ENCODE data around the gene SLC6A13. TPM values are rescaled to one million over a fixed set of nuclear protein-coding genes. Genes with fewer than 3 reads are reported as not detected.

The SLC6A13 gene
- total and polyA plus RNA-seq, 2 donors (not counting 3 experiments of a cell fraction or from before 2014, with no cell fraction given): 0.14 TPM; not detected in 1

DNA sequence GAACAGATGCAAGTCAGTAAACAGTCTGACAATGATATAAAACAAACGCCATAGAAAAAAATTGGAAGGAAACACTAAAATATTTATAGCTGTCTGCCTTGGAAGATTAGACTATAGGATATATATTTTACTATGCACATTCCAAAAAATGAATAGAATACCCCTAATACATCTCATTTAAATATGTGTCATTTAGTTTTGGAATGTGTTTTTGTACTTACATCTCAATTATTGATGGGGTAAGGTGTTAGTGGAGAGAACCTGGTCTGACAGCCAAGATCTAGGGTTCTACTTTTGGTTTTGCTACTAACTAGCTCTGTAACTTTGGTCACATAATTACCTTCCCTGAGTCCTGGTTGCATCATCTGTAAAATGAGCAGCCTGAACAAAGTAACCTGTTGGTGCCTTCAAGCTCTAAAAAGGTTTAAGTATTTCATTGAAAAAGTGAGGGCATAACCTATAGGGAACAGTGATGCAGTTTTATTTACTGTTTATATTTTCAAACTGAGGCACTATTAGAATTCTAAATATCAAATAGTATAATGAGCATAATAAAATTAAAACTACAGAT is 28.6 kb upstream of the SLC6A13 start:
- no peaks in the 10 kb centered on the region for H3K4me1 ChIP-seq (ENCODE audit: control insufficient read depth, extremely low read depth, insufficient read depth, low read length)
- no peak overlapping the region for H3K4me2 ChIP-seq (ENCODE audit: insufficient read depth, low read length)
- DNase-seq (ENCODE audit: low read depth, low spot score) (no peak), FAIRE-seq (no peak)
- H4K20me1 ChIP-seq (replicated peaks; ENCODE audit: control insufficient read depth, extremely low read depth, insufficient read depth, low read length): no peaks in the 10 kb centered on the region
- no peaks in the 10 kb centered on the region for H3K9me3 ChIP-seq (replicated peaks; ENCODE audit: control insufficient read depth, insufficient read depth, low read length)
- H3K9me1 ChIP-seq (replicated peaks; ENCODE audit: control insufficient read depth, extremely low read depth, insufficient read depth, low read length): no peaks in the 10 kb centered on the region
- H3K27me3 ChIP-seq (ENCODE audit: control insufficient read depth in 2 of 2, insufficient read depth in 2 of 2, low read length in 2 of 2): no peaks in the 10 kb centered on the region
- peaks cover 3% of the 10 kb centered on the region for H3K79me2 ChIP-seq (ENCODE audit: control insufficient read depth, insufficient read depth, low read length)
- no peak overlapping the region for H2AFZ ChIP-seq (ENCODE audit: low read depth, low read length)
- H3K27ac ChIP-seq (ENCODE audit: insufficient read depth, low read depth, low read length): no peak overlapping the region
- no peak for TF ChIP-seq MAX (IDR thresholded peaks at IDR 0.05; ENCODE audit: insufficient read depth, insufficient read length)
- no peak for TF ChIP-seq FOS (IDR thresholded peaks at IDR 0.05; ENCODE audit: borderline replicate concordance, insufficient read depth, low read length)
- TF ChIP-seq CTCF (IDR thresholded peaks at IDR 0.05; ENCODE audit: extremely low read depth in 1 of 2, insufficient read depth in 1 of 2, low read depth in 1 of 2, low read length in 2 of 2): no peak
- TF ChIP-seq GATA2 (IDR thresholded peaks at IDR 0.05; ENCODE audit: insufficient read depth, insufficient read length, low read depth, low read length): no peak
- no peak for TF ChIP-seq MYC (IDR thresholded peaks at IDR 0.05; ENCODE audit: low read depth, low read length)
- TF ChIP-seq POLR2AphosphoS5 (IDR thresholded peaks at IDR 0.05; ENCODE audit: insufficient read depth, low read depth, low read length): no peak
- no peak for TF ChIP-seq JUN (IDR thresholded peaks at IDR 0.05; ENCODE audit: borderline replicate concordance, insufficient read depth, insufficient read length, low read depth)
- no peak for TF ChIP-seq EZH2 (IDR thresholded peaks at IDR 0.05; ENCODE audit: borderline replicate concordance, low read depth, low read length, severe bottlenecking)
- TF ChIP-seq POLR2A (IDR thresholded peaks at IDR 0.05; ENCODE audit: low read depth, low read length): no peak
- intact Hi-C loops (cut with micrococcal nuclease): no loop called here
- ChIA-PET POLR2A (interaction anchor here (0.7 kb wide), 1 partner anchor 66 kb away, joined by 3 read pairs; no protein-coding TSS in a partner anchor), CTCF (no interaction called here)
- H3K4me3 ChIP-seq (replicated peaks in 1 of 3; ENCODE audit: insufficient read depth in 1 of 3, low read depth in 1 of 3, low read length in 3 of 3): no peak overlapping the region
- dilution Hi-C loops (cut with MboI; ENCODE audit: extremely low pct_ligation_motif_present, low sequenced_read_pairs): no loop called here
- H3K9ac ChIP-seq (replicated peaks; ENCODE audit: extremely low read depth, insufficient read depth, low read length): no peak overlapping the region
- H3K36me3 ChIP-seq (ENCODE audit: control insufficient read depth in 2 of 2, extremely low read depth in 1 of 2, insufficient read depth in 2 of 2, low read length in 2 of 2): peaks cover 16 to 19% of the 10 kb centered on the region in 2 experiments
- BruUV-seq (replicated peaks): no TSS peak

Data from endothelial cell of umbilical vein (primary cell).